GM21528 (cell line): ENCODE results near the gene ADAM10.
"Not testable (repeated sequence)": the region's sequence is repeated elsewhere in the genome, so short reads cannot be mapped to it uniquely, and the experiment has no call there.

ENCODE experiments used
- ATAC-seq: cut with Tn5 transposase; IDR thresholded peaks from one replicate; pipeline ENCODE4 v1.9.1; 2021; ENCODE audit warnings: mild to moderate bottlenecking, moderate library complexity; ENCODE audit not compliant: unreplicated experiment, low FRiP score

Gene ADAM10

GRCh38 chr15:58626378-58626777, 123.1 kb downstream of the ADAM10 start:
- no peak for ATAC-seq

- no peak for ATAC-seq
Measured at GRCh38 chr15:58622877-58623276, 126.6 kb downstream of the ADAM10 start.

- ATAC-seq: not testable (repeated sequence)
Measured at GRCh38 chr15:58620268-58620667, 129.2 kb downstream of the ADAM10 start.

- no peak for ATAC-seq
Measured at GRCh38 chr15:58616171-58616570, 133.3 kb downstream of the ADAM10 start.

GRCh38 chr15:58611731-58612676, 137.5 kb downstream of the ADAM10 start:
- no peak for ATAC-seq

GRCh38 chr15:58608711-58609110, 140.8 kb downstream of the ADAM10 start:
- ATAC-seq: no peak

- no peak for ATAC-seq
Measured at GRCh38 chr15:58608129-58608590, 141.3 kb downstream of the ADAM10 start.

- ATAC-seq: no peak
Measured at GRCh38 chr15:58606577-58607080, 142.9 kb downstream of the ADAM10 start.

- ATAC-seq: no peak
Measured at GRCh38 chr15:58605931-58606530, 143.5 kb downstream of the ADAM10 start.

- ATAC-seq: no peak
Measured at GRCh38 chr15:58604455-58604923, 145.0 kb downstream of the ADAM10 start.

- ATAC-seq: not testable (repeated sequence)
Measured at GRCh38 chr15:58603927-58604326, 145.6 kb downstream of the ADAM10 start.

GRCh38 chr15:58602823-58603222, 146.7 kb downstream of the ADAM10 start:
- ATAC-seq: no peak

- ATAC-seq: no peak
Measured at GRCh38 chr15:58598829-58599210, 150.7 kb downstream of the ADAM10 start.

GRCh38 chr15:58597943-58598828, 151.3 kb downstream of the ADAM10 start:
- no peak for ATAC-seq

- no peak for ATAC-seq
Measured at GRCh38 chr15:58595516-58596263, 153.8 kb downstream of the ADAM10 start.

GRCh38 chr15:58594898-58595297, 154.6 kb downstream of the ADAM10 start:
- ATAC-seq: no peak

GRCh38 chr15:58593870-58594269, 155.6 kb downstream of the ADAM10 start:
- no peak for ATAC-seq

GRCh38 chr15:58590926-58591325, 158.6 kb downstream of the ADAM10 start:
- ATAC-seq: no peak

GRCh38 chr15:58590236-58590635, 159.3 kb downstream of the ADAM10 start:
- no peak for ATAC-seq

GRCh38 chr15:58589047-58589446, 160.5 kb downstream of the ADAM10 start:
- no peak for ATAC-seq
